Measurements from ENCODE around the gene SNX14.

DNA sequence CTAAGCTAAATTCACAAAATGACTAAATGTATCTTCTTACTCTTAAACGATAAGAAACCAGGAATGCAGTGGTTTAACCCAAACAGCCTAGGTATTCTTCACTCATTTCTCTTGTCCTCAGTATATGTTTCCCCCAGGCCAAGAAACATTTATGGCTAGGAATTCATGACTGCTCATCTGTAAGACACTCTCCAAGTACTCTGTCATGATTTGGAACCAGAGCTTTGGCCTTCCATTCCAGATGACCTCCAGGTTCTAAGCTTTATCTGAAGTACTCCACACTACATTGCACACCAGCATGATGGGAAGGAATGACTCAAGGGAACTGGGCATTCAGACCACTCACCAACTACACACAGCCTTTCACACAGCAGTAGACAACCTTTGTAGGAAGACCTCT, 114.5 kb downstream of the SNX14 start:
- no peak for TF ChIP-seq SIN3A (IDR thresholded peaks at IDR 0.05; ENCODE audit: low read depth)
- TF ChIP-seq, protein P1, sequence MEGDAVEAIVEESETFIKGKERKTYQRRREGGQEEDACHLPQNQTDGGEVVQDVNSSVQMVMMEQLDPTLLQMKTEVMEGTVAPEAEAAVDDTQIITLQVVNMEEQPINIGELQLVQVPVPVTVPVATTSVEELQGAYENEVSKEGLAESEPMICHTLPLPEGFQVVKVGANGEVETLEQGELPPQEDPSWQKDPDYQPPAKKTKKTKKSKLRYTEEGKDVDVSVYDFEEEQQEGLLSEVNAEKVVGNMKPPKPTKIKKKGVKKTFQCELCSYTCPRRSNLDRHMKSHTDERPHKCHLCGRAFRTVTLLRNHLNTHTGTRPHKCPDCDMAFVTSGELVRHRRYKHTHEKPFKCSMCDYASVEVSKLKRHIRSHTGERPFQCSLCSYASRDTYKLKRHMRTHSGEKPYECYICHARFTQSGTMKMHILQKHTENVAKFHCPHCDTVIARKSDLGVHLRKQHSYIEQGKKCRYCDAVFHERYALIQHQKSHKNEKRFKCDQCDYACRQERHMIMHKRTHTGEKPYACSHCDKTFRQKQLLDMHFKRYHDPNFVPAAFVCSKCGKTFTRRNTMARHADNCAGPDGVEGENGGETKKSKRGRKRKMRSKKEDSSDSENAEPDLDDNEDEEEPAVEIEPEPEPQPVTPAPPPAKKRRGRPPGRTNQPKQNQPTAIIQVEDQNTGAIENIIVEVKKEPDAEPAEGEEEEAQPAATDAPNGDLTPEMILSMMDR (IDR thresholded peaks at IDR 0.05 in 2 of 3, conservative IDR thresholded peaks at IDR 0.05 in 1 of 3; ENCODE audit: borderline replicate concordance in 1 of 3, insufficient read depth in 1 of 3, low read depth in 2 of 3, low read length in 2 of 3), result no peak
- no peak for TF ChIP-seq YY1 (IDR thresholded peaks at IDR 0.05; ENCODE audit: extremely low read depth, insufficient replicate concordance, low read depth, low read length)
- no peak for TF ChIP-seq POLR2AphosphoS5 (IDR thresholded peaks at IDR 0.05; ENCODE audit: low read depth, low read length)
- TF ChIP-seq POLR2A (IDR thresholded peaks at IDR 0.05; ENCODE audit: borderline replicate concordance, extremely low read depth, insufficient read depth, insufficient read length), result no peak
- TF ChIP-seq RAD21 (IDR thresholded peaks at IDR 0.05; ENCODE audit: low read depth), result no peak
- no peak for TF ChIP-seq EZH2phosphoT487 (IDR thresholded peaks at IDR 0.05; ENCODE audit: borderline replicate concordance)
- no peak for TF ChIP-seq ELF1 (IDR thresholded peaks at IDR 0.05; ENCODE audit: borderline replicate concordance, low read depth)
- TF ChIP-seq FOSL1 (IDR thresholded peaks at IDR 0.05; ENCODE audit: low read depth), result no peak
- TF ChIP-seq SP1 (IDR thresholded peaks at IDR 0.05; ENCODE audit: low read depth), result no peak
- no peak for TF ChIP-seq ZFX (IDR thresholded peaks at IDR 0.05)
